GM15510 (cell line): ENCODE measurements around the gene BAZ2B.

Experiments
- POLR2A ChIP-seq: IDR thresholded peaks from 3 replicates; pipeline ENCODE4 v1.6.1; 2011; ENCODE audit warnings: borderline replicate concordance; ENCODE audit not compliant: insufficient read length; ENCODE audit errors: extremely low read depth

BAZ2B gene, protein sequence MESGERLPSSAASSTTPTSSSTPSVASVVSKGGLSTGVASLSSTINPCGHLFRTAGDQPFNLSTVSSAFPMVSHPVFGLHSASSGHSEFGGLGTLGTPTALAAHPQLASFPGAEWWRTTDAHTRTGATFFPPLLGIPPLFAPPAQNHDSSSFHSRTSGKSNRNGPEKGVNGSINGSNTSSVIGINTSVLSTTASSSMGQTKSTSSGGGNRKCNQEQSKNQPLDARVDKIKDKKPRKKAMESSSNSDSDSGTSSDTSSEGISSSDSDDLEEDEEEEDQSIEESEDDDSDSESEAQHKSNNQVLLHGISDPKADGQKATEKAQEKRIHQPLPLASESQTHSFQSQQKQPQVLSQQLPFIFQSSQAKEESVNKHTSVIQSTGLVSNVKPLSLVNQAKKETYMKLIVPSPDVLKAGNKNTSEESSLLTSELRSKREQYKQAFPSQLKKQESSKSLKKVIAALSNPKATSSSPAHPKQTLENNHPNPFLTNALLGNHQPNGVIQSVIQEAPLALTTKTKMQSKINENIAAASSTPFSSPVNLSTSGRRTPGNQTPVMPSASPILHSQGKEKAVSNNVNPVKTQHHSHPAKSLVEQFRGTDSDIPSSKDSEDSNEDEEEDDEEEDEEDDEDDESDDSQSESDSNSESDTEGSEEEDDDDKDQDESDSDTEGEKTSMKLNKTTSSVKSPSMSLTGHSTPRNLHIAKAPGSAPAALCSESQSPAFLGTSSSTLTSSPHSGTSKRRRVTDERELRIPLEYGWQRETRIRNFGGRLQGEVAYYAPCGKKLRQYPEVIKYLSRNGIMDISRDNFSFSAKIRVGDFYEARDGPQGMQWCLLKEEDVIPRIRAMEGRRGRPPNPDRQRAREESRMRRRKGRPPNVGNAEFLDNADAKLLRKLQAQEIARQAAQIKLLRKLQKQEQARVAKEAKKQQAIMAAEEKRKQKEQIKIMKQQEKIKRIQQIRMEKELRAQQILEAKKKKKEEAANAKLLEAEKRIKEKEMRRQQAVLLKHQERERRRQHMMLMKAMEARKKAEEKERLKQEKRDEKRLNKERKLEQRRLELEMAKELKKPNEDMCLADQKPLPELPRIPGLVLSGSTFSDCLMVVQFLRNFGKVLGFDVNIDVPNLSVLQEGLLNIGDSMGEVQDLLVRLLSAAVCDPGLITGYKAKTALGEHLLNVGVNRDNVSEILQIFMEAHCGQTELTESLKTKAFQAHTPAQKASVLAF (N-terminal part only)

DNA sequence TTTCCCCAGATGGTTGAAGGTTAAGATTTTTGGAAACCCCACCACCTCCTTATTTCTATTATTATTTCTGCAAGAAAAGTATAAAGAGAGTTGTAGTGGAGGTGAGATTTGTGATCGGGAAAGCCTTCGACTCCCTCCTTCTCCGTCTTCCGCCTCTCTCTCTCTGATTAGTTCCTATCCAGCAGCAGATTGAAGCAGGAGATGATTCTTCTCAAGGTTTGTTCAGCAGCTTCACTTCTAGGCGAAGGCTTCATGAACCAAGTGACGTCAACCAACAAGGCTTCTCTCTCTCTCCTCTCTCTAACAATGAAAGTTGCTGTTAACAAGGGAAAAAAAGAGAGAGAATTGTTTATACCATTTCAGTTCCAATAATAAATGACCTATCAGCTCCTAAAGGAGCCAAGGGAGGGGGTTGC is at the start of gene BAZ2B:
Gene BAZ2B (minus strand): TSS at position 263 of the 416 bp plus-strand sequence. CDS start 137,829 bp downstream, outside the sequence.
- TF ChIP-seq POLR2A = no peak

DNA sequence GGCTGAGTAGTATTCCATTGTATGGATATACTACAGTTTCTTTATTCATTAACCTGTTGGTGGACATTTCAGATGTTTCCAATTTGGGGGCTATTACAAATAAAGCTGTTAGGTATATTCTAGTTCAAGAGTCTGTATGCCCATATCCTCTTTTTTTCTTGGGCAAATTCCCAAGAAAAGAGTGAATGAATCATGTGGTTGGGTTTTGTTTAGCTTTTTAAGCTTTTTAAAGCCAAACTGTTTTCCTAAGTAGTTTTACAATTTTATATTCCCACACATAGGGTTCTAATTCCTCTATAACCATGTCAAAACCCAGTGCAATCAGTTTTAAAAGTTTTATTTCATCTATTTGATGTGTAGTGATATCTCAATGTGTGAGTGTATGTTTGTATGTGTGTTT is 44.9 kb upstream of the BAZ2B start:
- TF ChIP-seq POLR2A = no peak

DNA sequence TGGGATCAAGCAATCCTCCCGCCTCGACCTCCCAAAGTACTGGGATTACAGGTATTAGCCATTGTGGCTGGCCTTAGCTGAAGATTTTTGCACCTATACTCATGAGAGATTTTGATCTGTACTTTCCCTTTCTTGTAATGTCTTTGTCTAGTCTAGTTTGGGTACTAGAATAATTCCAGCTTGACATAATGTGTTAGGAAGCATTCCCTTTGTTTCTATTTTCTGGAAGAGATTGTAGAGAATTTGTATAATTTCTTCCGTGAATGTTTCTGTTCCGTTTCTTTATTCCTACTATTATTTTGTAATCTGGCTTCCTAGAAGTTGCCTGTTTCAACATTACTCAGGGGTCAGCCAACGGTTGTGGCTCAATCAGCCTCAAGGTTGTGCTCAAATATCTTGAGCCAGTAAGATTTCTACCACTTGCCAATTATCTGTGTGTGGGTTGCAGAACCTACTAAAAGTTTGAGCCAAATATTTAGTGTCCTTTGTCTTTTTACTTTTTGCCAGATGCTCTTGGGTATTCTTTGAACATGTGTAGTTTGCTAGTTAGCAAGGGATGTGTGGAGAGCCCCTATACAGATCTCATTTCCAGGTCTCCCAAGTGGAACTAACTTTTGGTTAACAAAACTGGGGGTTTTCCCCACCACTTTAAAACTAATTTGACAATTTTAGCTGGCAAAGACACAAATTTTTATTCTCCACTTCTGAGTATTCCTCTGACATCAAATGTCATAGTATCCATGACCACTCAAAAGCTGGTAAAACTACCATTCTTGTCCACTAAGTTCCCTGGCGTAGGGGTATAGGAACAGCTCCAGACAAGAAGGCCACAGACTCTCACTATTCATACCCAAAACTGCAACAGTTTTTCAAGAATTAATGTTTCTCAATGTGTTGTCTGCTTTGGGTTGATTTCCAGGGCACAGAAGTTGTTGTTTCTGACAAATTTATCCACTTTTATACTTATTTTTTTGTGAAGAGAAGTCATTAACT is 42.8 kb upstream of the BAZ2B start:
- no peak for TF ChIP-seq POLR2A

DNA sequence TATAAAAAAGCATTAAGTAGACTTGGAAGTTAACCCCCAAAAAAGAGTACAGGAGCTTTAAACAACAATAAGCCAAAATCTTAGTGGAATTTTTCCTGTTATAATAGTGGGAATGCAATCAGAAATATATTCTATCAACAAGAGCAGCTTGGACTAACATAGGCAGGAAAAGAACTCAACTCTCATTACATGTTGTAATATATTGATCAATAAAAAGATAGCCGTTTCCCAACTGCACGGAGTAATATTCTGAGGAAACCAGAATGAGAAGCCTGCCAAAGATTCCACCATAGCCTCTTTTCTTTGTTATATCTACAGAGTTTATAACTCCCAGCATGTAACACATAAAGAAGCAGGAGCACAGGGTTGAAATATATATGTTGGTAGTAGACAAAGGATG is 37.6 kb upstream of the BAZ2B start:
- TF ChIP-seq POLR2A = no peak

DNA sequence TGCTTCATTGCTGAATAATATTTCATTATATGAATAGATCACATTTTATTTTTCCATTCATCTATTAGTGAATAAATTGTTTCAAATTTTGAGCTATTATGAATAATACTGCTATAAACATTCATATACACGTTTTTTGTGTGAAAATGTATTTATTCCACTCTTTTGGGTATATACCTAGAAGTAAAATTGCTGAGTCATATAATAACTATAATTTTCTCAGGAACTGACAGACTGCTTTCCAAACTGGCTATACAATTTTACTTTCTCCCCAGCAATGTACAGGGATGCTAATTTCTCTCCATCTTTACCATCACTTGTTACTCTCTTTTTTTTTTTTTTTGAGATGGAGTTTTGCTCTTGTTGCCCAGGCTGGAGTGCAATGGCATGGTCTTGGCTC is 35.5 kb upstream of the BAZ2B start:
- TF ChIP-seq POLR2A = no peak

DNA sequence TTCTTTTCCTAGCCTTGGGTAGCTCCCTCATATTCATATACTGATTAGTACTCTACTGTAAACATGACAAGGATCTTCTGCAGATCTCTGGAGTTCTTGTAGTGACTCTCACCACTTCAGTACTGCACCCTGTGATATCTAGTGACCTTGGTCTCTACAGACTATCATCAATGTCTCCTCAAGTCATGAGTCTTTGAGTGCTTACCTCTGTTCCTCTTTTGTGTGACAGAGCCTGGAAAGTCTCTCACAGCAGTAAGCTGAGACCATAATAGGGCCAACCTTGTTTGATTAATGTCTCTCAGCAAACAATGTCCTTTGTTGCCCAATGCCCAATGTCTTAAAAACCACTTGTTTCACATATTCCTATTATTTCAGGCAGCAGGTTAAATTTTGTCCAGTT is 34.2 kb upstream of the BAZ2B start:
- no peak for TF ChIP-seq POLR2A

DNA sequence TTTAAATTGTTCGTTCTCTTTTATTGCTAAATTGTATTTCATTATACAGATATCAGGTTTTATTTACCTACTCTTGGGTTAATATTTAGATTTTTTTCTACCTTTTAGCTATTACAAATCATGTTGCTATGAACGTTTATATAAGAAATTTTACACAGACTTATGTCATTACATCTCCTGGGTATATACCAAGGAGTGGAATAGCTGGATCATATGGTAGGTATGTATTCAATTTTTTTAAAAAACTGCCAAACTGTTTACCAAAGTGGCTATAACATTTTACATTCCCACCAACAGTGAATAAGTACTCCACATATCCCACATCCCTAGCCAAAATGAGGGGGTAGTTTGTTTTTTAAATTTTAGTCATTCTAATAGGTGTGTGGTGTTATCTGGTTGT is 32.3 kb upstream of the BAZ2B start:
- no peak for TF ChIP-seq POLR2A

DNA sequence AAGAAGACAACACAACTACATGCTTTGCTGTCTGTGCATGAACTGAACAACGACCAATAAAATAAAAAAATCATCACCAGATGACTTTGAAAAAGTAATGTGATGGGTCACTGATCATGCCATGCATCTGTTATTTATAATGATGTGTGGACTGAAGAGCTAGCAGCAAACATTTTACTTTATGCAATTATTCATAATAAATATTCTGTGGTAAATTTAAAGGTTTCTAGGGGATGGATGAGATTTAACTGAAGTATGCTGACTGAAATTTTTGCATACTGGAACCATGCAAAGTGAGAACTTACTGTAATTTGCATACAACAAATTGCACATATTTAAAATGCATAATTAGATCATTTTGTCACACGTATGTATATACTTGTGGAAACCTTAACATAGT is 31.3 kb upstream of the BAZ2B start:
- no peak for TF ChIP-seq POLR2A

DNA sequence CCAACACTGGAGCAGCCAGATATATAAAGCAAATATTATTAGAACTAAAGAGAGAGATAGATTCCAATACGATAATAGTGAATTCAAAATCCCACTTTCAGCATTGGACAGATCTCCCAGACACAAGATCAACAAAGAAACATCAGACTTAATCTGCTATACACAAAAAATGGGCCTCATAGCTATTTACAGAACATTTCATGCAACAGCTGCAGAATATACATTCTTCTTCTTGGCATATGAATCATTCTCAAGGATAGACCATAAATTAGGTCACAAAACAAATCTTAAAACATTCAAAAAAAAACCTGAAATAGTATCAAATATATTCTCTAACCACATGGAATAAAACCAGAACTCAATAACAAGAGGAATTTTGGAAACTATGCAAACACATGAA is 23.8 kb upstream of the BAZ2B start:
- no peak for TF ChIP-seq POLR2A

DNA sequence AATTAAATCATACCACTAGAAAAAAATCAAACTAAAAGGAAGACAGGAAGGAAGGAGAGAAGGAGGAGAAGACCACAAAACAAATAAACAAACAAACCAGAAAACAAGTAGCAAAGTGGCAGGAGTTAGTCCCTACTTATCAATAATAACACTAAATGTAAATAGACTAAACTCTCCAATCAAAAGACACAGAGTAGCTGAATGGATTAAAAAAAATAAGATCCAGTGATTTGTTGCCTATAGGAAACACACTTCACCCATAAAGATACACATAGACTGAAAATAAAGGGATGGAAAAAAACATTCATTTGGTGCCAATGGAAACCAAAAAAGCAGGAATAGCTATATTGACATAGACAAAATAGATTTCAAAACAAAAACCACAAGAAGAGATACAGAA is 23.4 kb upstream of the BAZ2B start:
- no peak for TF ChIP-seq POLR2A

DNA sequence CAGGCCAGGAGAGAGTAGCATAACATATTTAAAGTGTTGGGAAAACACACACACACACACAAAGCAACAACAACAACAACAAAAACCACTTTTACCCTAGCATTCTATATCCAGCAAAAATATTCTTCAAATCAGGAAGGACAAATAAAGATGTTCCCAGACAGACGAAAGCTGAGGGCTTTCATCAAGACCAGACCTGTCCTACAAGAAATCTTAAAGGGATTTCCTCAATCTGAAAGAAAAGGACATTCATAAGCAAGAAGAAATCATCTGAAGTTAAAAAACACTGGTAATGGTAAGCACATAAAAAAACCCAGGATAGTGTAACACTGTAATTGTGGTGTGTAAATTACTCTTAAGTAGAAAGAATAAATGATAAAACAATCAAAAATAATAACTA is 22.7 kb upstream of the BAZ2B start:
- no peak for TF ChIP-seq POLR2A

DNA sequence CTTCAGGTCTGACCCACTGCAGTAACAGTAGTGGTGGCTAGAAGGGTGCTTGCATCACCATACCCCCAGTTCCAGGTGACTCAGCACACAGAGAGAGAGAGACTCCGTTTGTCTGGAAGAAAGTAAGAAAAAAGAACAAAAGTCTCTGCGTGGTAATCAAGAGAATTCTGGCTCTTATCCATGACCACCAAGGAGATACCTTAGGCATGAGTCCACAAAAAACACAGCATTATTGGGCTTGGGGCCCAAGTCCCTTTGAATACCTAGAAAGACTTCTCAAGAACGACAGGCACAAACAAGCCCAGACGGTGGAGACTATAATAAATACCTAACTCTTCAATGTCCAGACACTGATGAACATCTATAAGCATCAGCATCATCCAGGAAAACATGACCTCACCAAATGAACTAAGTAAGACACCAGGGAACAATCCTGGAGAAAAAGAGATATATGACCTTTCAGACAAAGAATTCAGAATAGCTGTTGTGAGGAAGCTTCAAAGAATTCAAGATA is 21.7 kb upstream of the BAZ2B start:
- no peak for TF ChIP-seq POLR2A

DNA sequence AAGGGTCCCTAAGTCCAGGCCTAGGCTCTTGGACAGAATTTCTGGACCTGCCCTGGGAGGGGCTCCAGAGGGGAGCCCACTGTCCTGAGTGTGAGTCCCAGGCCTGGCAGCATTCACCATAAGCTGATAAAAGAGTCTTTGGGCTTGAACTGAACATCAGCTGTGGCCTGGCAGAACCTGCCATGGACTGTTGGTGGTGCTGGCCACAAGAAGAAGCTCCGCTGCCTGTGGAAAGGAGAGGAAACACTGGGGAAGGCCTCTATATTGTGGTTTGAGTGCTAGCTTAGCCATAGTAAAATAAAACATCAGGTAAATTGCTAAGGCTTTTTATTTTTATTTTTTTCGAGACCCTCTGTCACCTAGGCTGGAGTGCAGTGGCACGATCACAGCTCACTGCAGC is 20.9 kb upstream of the BAZ2B start:
- no peak for TF ChIP-seq POLR2A
